GM19468 (cell line): ENCODE data around the gene TRA2A.
"Not testable (repeated sequence)": the region's sequence is repeated elsewhere in the genome, so short reads cannot be mapped to it uniquely, and the experiment has no call there.

Experiments used
- ATAC-seq: cut with Tn5 transposase; IDR thresholded peaks from one replicate; pipeline ENCODE4 v1.9.1; 2021; ENCODE audit warnings: mild to moderate bottlenecking, moderate library complexity, moderate number of reproducible peaks; ENCODE audit not compliant: unreplicated experiment; ENCODE audit errors: extremely low read depth

TRA2A gene

GRCh38 chr7:23514755-23515154 lies 17.0 kb downstream of the TRA2A start:
- ATAC-seq, result no peak

DNA sequence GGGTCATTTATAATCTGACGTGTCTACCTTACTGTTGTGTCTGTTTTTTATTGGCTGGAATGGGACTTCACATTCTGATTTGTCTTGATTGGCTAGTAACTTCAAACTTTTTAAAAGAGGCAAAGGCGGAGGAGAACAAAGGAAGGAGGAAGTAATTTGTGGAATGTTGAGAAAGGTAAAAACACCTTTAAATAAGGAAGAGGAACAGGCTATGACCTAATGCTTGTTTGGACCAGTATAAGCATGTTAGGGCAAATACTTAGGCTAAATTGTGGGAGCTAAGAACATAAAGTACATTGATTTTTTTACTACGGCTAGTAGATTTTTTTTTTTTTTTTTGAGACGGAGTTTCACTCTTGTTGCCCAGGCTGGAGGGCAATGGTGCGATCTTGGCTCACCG lies 18.0 kb downstream of the TRA2A start:
- not testable (repeated sequence) for ATAC-seq

DNA sequence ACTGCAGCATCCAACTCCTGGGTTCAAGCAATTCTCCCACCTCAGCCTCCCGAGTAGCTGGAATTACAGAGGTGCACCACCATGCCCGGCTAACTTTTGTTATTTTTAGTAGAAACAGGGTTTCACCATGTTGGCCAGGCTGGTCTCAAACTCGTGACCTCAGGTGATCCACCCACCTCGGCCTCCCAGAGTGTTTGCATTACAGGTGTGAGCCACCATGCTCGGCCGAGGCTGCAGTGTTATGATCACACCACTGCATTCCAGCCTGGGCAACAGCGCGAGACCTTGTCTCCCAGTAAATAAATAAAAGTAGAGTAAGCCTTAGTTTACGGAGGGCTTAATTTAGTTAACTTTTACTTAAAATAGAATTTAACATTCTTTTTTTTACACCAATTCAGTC lies 37.8 kb downstream of the TRA2A start:
- no peak for ATAC-seq

GRCh38 chr7:23491502-23491901 lies 40.3 kb downstream of the TRA2A start:
- no peak for ATAC-seq

DNA sequence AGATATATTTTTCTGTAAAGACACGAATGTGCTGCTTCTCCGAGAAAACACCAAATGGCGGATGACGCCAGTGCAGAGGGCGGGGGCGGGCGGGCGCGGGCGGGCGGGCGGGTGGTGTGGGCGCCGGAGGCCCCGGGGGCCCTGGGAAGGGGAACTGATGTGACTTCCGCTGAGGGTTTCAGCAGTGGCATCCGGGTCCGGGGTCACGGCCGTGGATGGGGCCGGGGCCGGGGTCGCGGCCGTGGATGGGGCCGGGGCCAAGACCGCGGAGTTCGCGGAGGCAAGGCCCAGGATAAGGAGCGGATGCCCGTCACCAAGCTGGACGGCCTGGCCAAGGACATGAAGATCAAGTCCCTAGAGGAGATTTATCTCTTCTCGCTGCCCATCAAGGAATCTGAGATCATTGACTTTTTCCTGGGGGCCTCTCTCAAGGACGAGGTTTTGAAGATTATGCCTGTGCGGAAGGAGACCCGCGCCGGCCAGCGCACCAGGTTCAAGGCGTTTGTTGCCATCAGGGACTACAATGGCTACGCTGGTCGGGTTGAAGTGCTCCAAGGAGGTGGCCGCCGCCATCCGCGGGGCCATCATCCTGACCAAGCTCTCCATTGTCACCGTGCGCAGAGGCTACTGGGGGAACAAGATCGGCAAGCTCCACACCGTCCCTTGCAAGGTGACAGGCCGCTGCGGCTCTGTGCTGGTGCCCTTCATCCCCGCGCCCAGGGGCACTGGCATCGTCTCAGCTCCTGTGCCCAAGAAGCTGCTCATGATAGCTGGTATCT lies 41.2 kb downstream of the TRA2A start:
- ATAC-seq, result no peak

DNA sequence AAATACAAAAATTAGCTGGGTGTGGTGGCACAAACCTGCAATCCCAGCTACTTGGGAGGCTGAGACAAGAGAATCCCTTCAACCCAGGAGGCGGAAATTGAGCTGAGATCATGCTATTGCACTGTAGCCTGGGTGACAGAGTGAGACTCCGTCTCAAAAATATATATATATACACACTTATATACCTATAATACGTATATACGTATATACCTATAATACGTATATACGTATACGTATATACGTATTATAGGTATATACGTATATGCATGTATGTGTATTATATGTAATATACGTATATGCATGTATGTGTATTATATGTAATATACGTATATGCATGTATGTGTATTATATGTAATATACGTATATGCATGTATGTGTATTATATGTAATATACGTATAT lies 43.1 kb downstream of the TRA2A start:
- ATAC-seq, result not testable (repeated sequence)

- no peak for ATAC-seq
Measured at GRCh38 chr7:23487670-23488069, 44.1 kb downstream of the TRA2A start.

- no peak for ATAC-seq
Measured at GRCh38 chr7:23486002-23486773, 45.6 kb downstream of the TRA2A start.

GRCh38 chr7:23482686-23483085 lies 49.1 kb downstream of the TRA2A start:
- ATAC-seq, result no peak

GRCh38 chr7:23477962-23478866 lies 53.6 kb downstream of the TRA2A start:
- ATAC-seq, result no peak

- no peak for ATAC-seq
Measured at GRCh38 chr7:23477157-23477499, 54.7 kb downstream of the TRA2A start.

GRCh38 chr7:23476286-23477156 lies 55.3 kb downstream of the TRA2A start:
- ATAC-seq, result no peak

DNA sequence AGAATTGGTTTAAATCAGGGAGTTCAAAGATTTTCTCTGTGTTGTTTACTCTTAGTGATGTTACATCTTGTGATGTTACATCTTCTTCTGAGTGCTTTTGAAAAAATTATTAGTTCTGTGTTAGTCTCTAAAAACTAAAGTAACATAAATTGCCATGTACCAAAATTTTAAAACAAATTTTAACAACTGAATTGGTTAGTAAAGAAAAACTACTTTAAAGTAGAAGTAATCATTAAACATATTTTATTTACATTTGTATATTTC lies 56.3 kb downstream of the TRA2A start:
- ATAC-seq, result no peak

GRCh38 chr7:23474829-23475575 lies 56.8 kb downstream of the TRA2A start:
- no peak for ATAC-seq

GRCh38 chr7:23474094-23474828 lies 57.5 kb downstream of the TRA2A start:
- peak; percentile 21 for ATAC-seq

DNA sequence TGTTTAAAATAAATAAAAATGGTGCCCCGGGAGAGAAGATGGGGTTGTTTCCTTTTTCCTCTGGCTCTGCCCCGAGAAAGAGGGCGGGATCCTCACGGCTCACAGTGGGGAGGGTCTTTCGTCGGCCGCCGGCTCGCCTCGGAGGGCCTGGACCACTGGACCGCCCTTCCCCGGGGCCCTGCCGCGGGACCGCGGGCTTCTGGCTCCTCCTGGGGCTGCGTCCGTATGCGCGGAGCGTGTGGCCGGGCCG lies 58.0 kb downstream of the TRA2A start:
- no peak for ATAC-seq

- ATAC-seq, result no peak
Measured at GRCh38 chr7:23472956-23473843, 58.6 kb downstream of the TRA2A start.

GRCh38 chr7:23472556-23472955 lies 59.2 kb downstream of the TRA2A start:
- ATAC-seq, result no peak
